ENCODE results near the gene USP15.
"Not testable (repeated sequence)": the region's sequence is repeated elsewhere in the genome, so short reads cannot be mapped to it uniquely, and the experiment has no call there.

Gene USP15

GRCh38 chr12:62368430-62369223, 108.4 kb downstream of the USP15 start:
- not testable (repeated sequence) for DNase-seq (ENCODE audit: low read depth in 3 of 3)

- no peak for DNase-seq (ENCODE audit: low read depth in 3 of 3)
Observed at GRCh38 chr12:62370189-62370588, 110.0 kb downstream of the USP15 start.

GRCh38 chr12:62371661-62372060, 111.5 kb downstream of the USP15 start:
- no peak for DNase-seq (ENCODE audit: low read depth in 3 of 3)

GRCh38 chr12:62372134-62372533, 111.9 kb downstream of the USP15 start:
- no peak for DNase-seq (ENCODE audit: low read depth in 3 of 3)

- no peak for DNase-seq (ENCODE audit: low read depth in 3 of 3)
Observed at GRCh38 chr12:62372825-62373224, 112.6 kb downstream of the USP15 start.

- DNase-seq (ENCODE audit: low read depth in 3 of 3), result no peak
Observed at GRCh38 chr12:62375603-62376002, 115.4 kb downstream of the USP15 start.

- no peak for DNase-seq (ENCODE audit: low read depth in 3 of 3)
Observed at GRCh38 chr12:62379026-62379722, 119.0 kb downstream of the USP15 start.

- no peak for DNase-seq (ENCODE audit: low read depth in 3 of 3)
Observed at GRCh38 chr12:62379723-62380045, 119.5 kb downstream of the USP15 start.

GRCh38 chr12:62382526-62382925, 122.3 kb downstream of the USP15 start:
- DNase-seq (ENCODE audit: low read depth in 3 of 3), result no peak

GRCh38 chr12:62396750-62397149, 136.5 kb downstream of the USP15 start:
- DNase-seq (ENCODE audit: low read depth in 3 of 3), result no peak

GRCh38 chr12:62400135-62400534, 139.9 kb downstream of the USP15 start:
- DNase-seq (ENCODE audit: low read depth in 3 of 3), result no peak

- DNase-seq (ENCODE audit: low read depth in 3 of 3), result no peak
Observed at GRCh38 chr12:62401631-62402030, 141.4 kb downstream of the USP15 start.

- DNase-seq (ENCODE audit: low read depth in 3 of 3), result no peak
Observed at GRCh38 chr12:62403031-62403430, 142.8 kb downstream of the USP15 start.

GRCh38 chr12:62407587-62407986, 147.4 kb downstream of the USP15 start:
- no peak for DNase-seq (ENCODE audit: low read depth in 3 of 3)

- no peak for DNase-seq (ENCODE audit: low read depth in 3 of 3)
Observed at GRCh38 chr12:62409068-62409467, 148.9 kb downstream of the USP15 start.

GRCh38 chr12:62414180-62414579, 154.0 kb downstream of the USP15 start:
- no peak for DNase-seq (ENCODE audit: low read depth in 3 of 3)

GRCh38 chr12:62426089-62426488, 165.9 kb downstream of the USP15 start:
- DNase-seq (ENCODE audit: low read depth in 3 of 3), result no peak

GRCh38 chr12:62429457-62429856, 169.3 kb downstream of the USP15 start:
- no peak for DNase-seq (ENCODE audit: low read depth in 3 of 3)

GRCh38 chr12:62434494-62435302, 174.5 kb downstream of the USP15 start:
- DNase-seq (ENCODE audit: low read depth in 3 of 3), result no peak

GRCh38 chr12:62435303-62436163, 175.3 kb downstream of the USP15 start:
- no peak for DNase-seq (ENCODE audit: low read depth in 3 of 3)

GRCh38 chr12:62436164-62436503, 175.9 kb downstream of the USP15 start:
- DNase-seq (ENCODE audit: low read depth in 3 of 3), result no peak
